HL-60 (cell line): ENCODE data around the gene CACTIN.
A peak's percentile ranks its signal among the peaks of the same experiment; 100 is the strongest.

Source experiments
- DNase-seq, 2 experiments: peaks; one replicate each; pipeline ENCODE4 v3.0.0-alpha.2; 2010 to 2020; ENCODE audit warnings: low read depth in 1 of 2, low spot score in 1 of 2
- H3K27ac ChIP-seq: fragments of 250-450 bp; sonication (Bioruptor Pico); replicated peaks from 2 replicates; pipeline ENCODE4 v1.5.1; 2020; ENCODE audit warnings: mild to moderate bottlenecking, moderate library complexity
- H3K27me3 ChIP-seq: fragments of 250-450 bp; sonication (Bioruptor Pico); 2 replicates; pipeline ENCODE4 v1.5.1; 2021; ENCODE audit warnings: mild to moderate bottlenecking, moderate library complexity; ENCODE audit not compliant: insufficient read depth, poor library complexity, severe bottlenecking
- H3K4me3 ChIP-seq: replicated peaks from 2 replicates; pipeline ENCODE4 v1.5.1; 2011; ENCODE audit warnings: mild to moderate bottlenecking, control low read depth, low read length; ENCODE audit not compliant: insufficient read depth
- GABPA ChIP-seq: IDR thresholded peaks from 2 replicates; pipeline ENCODE4 v1.6.1; 2012; ENCODE audit warnings: low read depth
- POLR2AphosphoS5 ChIP-seq: IDR thresholded peaks from 2 replicates; pipeline ENCODE4 v1.6.1; 2012; ENCODE audit warnings: low read depth
- SPI1 ChIP-seq: IDR thresholded peaks from 2 replicates; pipeline ENCODE4 v1.6.1; 2012; ENCODE audit warnings: low read depth, mild to moderate bottlenecking, borderline replicate concordance
- long read RNA-seq: library from polyadenylated mRNA; unstranded; transcript quantifications from one replicate; pipeline ENCODE4 v2.0.0, GENCODE V29; 2020
- TF ChIP-seq, protein P1 (sequence below): IDR thresholded peaks from one replicate; pipeline ENCODE4 v1.5.1; 2011; ENCODE audit warnings: low read length, control low read depth, inconsistent platforms; ENCODE audit not compliant: insufficient read depth
- TF ChIP-seq, protein P2 (sequence below): IDR thresholded peaks from 2 replicates; pipeline ENCODE4 v1.6.1; 2012; ENCODE audit warnings: low read depth; ENCODE audit not compliant: insufficient replicate concordance

CACTIN gene
- long read RNA-seq, partial matches to known transcripts, result 2 of 5 reads
- long read RNA-seq, other reads (novel, unspliced or antisense), result 3 of 5 reads

- Histone ChIP-seq H3K27ac (peak within 1 kb of the TSS; percentile 97), H3K4me3 (peak within 1 kb of the TSS; percentile 99), H3K27me3 (no peaks in the 10 kb centered on the region)
- peak; percentile 96 to 99 for DNase-seq
- peak; percentile 73; the same call in 1 of the 2 replicates for TF ChIP-seq POLR2AphosphoS5
- TF ChIP-seq GABPA, result no peak
- TF ChIP-seq, protein P1, sequence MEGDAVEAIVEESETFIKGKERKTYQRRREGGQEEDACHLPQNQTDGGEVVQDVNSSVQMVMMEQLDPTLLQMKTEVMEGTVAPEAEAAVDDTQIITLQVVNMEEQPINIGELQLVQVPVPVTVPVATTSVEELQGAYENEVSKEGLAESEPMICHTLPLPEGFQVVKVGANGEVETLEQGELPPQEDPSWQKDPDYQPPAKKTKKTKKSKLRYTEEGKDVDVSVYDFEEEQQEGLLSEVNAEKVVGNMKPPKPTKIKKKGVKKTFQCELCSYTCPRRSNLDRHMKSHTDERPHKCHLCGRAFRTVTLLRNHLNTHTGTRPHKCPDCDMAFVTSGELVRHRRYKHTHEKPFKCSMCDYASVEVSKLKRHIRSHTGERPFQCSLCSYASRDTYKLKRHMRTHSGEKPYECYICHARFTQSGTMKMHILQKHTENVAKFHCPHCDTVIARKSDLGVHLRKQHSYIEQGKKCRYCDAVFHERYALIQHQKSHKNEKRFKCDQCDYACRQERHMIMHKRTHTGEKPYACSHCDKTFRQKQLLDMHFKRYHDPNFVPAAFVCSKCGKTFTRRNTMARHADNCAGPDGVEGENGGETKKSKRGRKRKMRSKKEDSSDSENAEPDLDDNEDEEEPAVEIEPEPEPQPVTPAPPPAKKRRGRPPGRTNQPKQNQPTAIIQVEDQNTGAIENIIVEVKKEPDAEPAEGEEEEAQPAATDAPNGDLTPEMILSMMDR, result no peak
- TF ChIP-seq SPI1, result peak; percentile 13; the same call in 1 of the 2 replicates
- TF ChIP-seq, protein P2, sequence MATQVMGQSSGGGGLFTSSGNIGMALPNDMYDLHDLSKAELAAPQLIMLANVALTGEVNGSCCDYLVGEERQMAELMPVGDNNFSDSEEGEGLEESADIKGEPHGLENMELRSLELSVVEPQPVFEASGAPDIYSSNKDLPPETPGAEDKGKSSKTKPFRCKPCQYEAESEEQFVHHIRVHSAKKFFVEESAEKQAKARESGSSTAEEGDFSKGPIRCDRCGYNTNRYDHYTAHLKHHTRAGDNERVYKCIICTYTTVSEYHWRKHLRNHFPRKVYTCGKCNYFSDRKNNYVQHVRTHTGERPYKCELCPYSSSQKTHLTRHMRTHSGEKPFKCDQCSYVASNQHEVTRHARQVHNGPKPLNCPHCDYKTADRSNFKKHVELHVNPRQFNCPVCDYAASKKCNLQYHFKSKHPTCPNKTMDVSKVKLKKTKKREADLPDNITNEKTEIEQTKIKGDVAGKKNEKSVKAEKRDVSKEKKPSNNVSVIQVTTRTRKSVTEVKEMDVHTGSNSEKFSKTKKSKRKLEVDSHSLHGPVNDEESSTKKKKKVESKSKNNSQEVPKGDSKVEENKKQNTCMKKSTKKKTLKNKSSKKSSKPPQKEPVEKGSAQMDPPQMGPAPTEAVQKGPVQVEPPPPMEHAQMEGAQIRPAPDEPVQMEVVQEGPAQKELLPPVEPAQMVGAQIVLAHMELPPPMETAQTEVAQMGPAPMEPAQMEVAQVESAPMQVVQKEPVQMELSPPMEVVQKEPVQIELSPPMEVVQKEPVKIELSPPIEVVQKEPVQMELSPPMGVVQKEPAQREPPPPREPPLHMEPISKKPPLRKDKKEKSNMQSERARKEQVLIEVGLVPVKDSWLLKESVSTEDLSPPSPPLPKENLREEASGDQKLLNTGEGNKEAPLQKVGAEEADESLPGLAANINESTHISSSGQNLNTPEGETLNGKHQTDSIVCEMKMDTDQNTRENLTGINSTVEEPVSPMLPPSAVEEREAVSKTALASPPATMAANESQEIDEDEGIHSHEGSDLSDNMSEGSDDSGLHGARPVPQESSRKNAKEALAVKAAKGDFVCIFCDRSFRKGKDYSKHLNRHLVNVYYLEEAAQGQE, result no peak
Observed at GRCh38 chr19:3626473-3627350, at the start of gene CACTIN. CACTIN (minus strand) TSS chr19:3626790; CDS start chr19:3626762, 28 bp downstream.

GRCh38 chr19:3674784-3675543 lies 48.4 kb upstream of the CACTIN start:
- TF ChIP-seq, protein P1, result no peak
- TF ChIP-seq, protein P2, result no peak
- Histone ChIP-seq H3K27me3 (no peaks in the 10 kb centered on the region), H3K4me3 (no peak overlapping the region), H3K27ac (no peak overlapping the region)
- DNase-seq, result no peak

DNA sequence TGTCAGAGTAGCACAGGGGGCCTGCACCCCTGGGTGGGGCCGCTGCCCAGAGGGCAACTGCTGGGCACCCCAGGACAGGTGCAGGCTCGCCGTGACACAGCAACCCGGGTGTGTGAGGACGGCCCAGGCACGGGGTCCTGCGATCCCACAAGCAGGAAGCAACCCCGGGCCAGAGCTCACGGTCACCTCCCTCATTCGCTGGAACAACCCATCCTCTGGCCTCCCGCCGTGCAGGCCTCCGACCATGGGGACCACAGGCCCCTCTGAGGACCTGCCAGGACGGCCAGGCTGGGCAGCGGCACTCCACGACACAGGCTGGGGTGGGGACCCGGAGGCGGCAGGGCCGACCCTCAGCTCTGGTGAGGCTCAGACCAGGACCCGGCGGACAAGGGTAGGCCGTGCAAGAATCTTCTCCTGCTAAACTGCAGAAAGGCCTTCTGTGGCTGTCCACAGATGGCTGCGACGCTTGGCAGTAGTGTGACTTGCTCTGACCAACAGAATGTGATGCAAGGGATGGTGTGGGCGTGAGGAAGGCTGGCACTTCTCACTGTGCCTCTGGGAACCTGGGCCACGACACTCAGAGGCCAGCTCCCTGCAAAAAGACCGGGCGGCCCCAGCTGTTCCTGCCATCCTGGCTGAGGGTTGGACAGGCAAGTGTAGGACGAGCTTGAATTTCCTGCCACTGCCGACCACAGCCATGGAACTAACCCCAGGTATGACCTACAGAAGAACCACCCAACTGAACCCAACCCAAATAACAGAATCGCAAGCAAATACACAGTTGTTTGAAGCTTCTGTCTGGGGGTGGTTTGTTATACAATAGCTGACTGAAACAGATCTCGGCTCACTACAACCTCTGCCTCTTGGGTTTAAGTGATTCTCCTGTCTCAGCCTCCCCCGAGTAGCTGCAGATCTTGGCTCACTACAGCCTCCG lies 47.2 kb upstream of the CACTIN start:
- H3K27ac ChIP-seq, result no peak overlapping the region
- TF ChIP-seq, protein P2, result no peak
- TF ChIP-seq GABPA, result no peak
- TF ChIP-seq, protein P1, result no peak
- no peak for TF ChIP-seq POLR2AphosphoS5
- TF ChIP-seq SPI1, result no peak
- H3K4me3 ChIP-seq, result no peak overlapping the region
- H3K27me3 ChIP-seq, result no peaks in the 10 kb centered on the region
- DNase-seq, result no peak
